GM18867 (cell line): ENCODE results near the gene RPS6KA5.
"Not testable (repeated sequence)": the region's sequence is repeated elsewhere in the genome, so short reads cannot be mapped to it uniquely, and the experiment has no call there.

Source experiments
- ATAC-seq: cut with Tn5 transposase; IDR thresholded peaks from one replicate; pipeline ENCODE4 v1.9.1; 2021; ENCODE audit warnings: mild to moderate bottlenecking, moderate library complexity; ENCODE audit not compliant: unreplicated experiment

The RPS6KA5 gene

GRCh38 chr14:90839024-90839888 is 221.2 kb downstream of the RPS6KA5 start:
- no peak for ATAC-seq

GRCh38 chr14:90838531-90838930 is 221.9 kb downstream of the RPS6KA5 start:
- ATAC-seq, result not testable (repeated sequence)

- ATAC-seq, result no peak
Observed at GRCh38 chr14:90837355-90837754, 223.1 kb downstream of the RPS6KA5 start.

GRCh38 chr14:90836692-90837063 is 223.8 kb downstream of the RPS6KA5 start:
- ATAC-seq, result no peak

- no peak for ATAC-seq
Observed at GRCh38 chr14:90831821-90832220, 228.6 kb downstream of the RPS6KA5 start.

GRCh38 chr14:90830931-90831701 is 229.3 kb downstream of the RPS6KA5 start:
- no peak for ATAC-seq

GRCh38 chr14:90829677-90830076 is 230.8 kb downstream of the RPS6KA5 start:
- no peak for ATAC-seq

GRCh38 chr14:90828642-90829487 is 231.6 kb downstream of the RPS6KA5 start:
- peak; percentile 64 for ATAC-seq

- ATAC-seq, result peak; percentile 98
Observed at GRCh38 chr14:90827919-90828610, 232.4 kb downstream of the RPS6KA5 start.

GRCh38 chr14:90823542-90823941 is 236.9 kb downstream of the RPS6KA5 start:
- ATAC-seq, result not testable (repeated sequence)

GRCh38 chr14:90820958-90821357 is 239.5 kb downstream of the RPS6KA5 start:
- peak; percentile 74 for ATAC-seq

- ATAC-seq, result no peak
Observed at GRCh38 chr14:90819734-90820393, 240.6 kb downstream of the RPS6KA5 start.

GRCh38 chr14:90818715-90819114 is 241.7 kb downstream of the RPS6KA5 start:
- no peak for ATAC-seq

GRCh38 chr14:90816681-90817436 is 243.6 kb downstream of the RPS6KA5 start:
- ATAC-seq, result no peak

GRCh38 chr14:90815822-90816662 is 244.4 kb downstream of the RPS6KA5 start, which contains the start of gene TTC7B:
Gene TTC7B, minus strand, starts transcription at chr14:90816430. Its CDS starts 135 bp downstream, at chr14:90816295.
- peak; percentile 71 for ATAC-seq

GRCh38 chr14:90815572-90815821 is 244.9 kb downstream of the RPS6KA5 start:
- no peak for ATAC-seq

- ATAC-seq, result no peak
Observed at GRCh38 chr14:90814806-90815571, 245.5 kb downstream of the RPS6KA5 start.

GRCh38 chr14:90813442-90813841 is 247.0 kb downstream of the RPS6KA5 start:
- ATAC-seq, result no peak
